Bronchial epithelial cell (primary cell): ENCODE data around the gene ANO10. TPM values are rescaled to one million over a fixed set of nuclear protein-coding genes. Genes with fewer than 3 reads are reported as not detected.
A peak's percentile ranks its signal among the peaks of the same experiment; 100 is the strongest.

ENCODE experiments used
- DNase-seq: peaks from one replicate; pipeline ENCODE4 v3.0.0-alpha.2; 2010; ENCODE audit warnings: low read depth
- FAIRE-seq: peaks from 2 replicates; lab custom pipeline; 2011; peaks lifted over from hg19 to GRCh38; lab: Jason Lieb, UNC
- H3K27me3 ChIP-seq: 2 replicates; pipeline ENCODE4 v1.5.1; 2011; ENCODE audit warnings: low read length; ENCODE audit not compliant: control insufficient read depth, insufficient read depth
- H3K36me3 ChIP-seq: 2 replicates; pipeline ENCODE4 v1.5.1; 2011; ENCODE audit warnings: low read length; ENCODE audit not compliant: control insufficient read depth, insufficient read depth
- H3K4me3 ChIP-seq: 2 replicates; pipeline ENCODE4 v1.5.1; 2011; ENCODE audit warnings: mild to moderate bottlenecking, low read depth, low read length, control low read depth
- total RNA-seq: library from RNA; depleted of rRNA; stranded (reverse); fragments of >200 nt; gene quantifications from 2 replicates; pipeline ENCODE4 v1.2.1, GENCODE V29; 2014
- TF ChIP-seq, protein P1 (sequence below): IDR thresholded peaks from 2 replicates; pipeline ENCODE4 v1.5.1; 2011; ENCODE audit warnings: mild to moderate bottlenecking, moderate library complexity, low read length, control low read depth, inconsistent platforms; ENCODE audit not compliant: insufficient read depth, severe bottlenecking

ANO10 gene
- total RNA-seq, 1 donor from 2014 or later = 25.8 TPM

DNA sequence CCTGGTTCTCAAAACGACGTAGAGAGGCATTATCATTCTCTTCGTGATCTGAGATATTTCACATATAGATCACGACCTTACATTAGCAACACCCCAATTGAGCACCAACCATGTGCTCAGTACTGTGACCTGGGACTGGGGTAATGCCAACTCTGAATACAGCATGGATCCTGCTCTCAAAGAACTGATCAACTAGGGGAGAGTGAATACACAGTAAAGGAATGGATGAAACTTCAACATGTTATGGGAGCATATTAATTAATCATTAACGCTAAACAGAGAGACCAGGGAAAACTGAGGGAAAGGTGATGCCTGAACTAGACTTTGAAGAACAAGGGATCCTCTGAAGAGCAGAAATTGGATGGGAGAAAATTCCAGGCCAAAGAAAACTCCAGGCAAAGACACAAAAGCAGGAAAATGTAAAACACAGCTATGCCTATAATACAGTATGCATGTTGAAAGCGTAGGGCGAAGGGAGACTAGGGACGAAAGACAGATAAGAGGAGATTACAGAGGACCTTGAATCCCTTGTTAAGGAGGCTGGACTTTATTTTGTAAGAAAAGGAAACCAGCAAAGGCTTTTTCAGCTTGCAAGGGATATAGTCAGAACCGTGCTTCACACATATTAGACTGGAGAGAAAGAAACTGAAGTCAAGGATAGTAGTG is 105.7 kb downstream of the ANO10 start:
- DNase-seq (no peak), FAIRE-seq (no peak)
- H3K4me3 ChIP-seq = no peak overlapping the region
- H3K36me3 ChIP-seq = no peaks in the 10 kb centered on the region
- TF ChIP-seq, protein P1, sequence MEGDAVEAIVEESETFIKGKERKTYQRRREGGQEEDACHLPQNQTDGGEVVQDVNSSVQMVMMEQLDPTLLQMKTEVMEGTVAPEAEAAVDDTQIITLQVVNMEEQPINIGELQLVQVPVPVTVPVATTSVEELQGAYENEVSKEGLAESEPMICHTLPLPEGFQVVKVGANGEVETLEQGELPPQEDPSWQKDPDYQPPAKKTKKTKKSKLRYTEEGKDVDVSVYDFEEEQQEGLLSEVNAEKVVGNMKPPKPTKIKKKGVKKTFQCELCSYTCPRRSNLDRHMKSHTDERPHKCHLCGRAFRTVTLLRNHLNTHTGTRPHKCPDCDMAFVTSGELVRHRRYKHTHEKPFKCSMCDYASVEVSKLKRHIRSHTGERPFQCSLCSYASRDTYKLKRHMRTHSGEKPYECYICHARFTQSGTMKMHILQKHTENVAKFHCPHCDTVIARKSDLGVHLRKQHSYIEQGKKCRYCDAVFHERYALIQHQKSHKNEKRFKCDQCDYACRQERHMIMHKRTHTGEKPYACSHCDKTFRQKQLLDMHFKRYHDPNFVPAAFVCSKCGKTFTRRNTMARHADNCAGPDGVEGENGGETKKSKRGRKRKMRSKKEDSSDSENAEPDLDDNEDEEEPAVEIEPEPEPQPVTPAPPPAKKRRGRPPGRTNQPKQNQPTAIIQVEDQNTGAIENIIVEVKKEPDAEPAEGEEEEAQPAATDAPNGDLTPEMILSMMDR = no peak
- H3K27me3 ChIP-seq = no peaks in the 10 kb centered on the region

DNA sequence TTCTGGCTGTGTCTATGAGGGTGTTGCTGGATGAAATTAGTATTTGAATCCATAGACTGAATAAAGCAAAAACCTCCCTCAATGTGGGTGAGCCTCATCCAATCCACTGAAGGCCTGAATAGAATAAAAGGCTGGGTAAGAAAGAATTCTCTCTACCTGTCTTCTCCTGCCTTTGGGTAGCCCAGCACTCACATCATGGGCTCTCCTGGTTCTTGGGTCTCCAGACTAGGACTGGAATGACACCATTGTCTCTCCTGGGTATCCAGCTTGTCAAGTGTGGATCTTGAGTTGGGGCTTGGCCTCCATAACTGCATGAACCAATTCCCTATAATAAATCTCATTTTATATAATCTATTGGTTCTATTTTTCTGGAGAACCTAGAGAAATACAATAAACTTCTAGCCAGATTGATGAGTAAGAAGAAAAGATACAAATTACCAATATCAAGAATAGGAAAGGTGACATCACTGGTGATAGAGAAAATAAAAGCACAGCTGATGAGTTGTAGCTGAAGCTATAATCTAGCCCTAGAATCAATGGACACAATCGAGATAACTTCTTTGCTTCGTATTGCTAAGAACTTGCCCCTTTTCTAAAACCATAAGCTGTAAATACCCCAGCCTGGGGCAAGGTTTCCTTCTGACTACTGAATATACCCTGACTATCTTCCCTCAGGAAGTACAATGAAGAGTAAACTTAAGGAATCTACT is 106.4 kb downstream of the ANO10 start:
- DNase-seq (no peak), FAIRE-seq (no peak)
- TF ChIP-seq, protein P1 = no peak
- Histone ChIP-seq H3K27me3 (no peaks in the 10 kb centered on the region), H3K36me3 (no peaks in the 10 kb centered on the region), H3K4me3 (no peak overlapping the region)

DNA sequence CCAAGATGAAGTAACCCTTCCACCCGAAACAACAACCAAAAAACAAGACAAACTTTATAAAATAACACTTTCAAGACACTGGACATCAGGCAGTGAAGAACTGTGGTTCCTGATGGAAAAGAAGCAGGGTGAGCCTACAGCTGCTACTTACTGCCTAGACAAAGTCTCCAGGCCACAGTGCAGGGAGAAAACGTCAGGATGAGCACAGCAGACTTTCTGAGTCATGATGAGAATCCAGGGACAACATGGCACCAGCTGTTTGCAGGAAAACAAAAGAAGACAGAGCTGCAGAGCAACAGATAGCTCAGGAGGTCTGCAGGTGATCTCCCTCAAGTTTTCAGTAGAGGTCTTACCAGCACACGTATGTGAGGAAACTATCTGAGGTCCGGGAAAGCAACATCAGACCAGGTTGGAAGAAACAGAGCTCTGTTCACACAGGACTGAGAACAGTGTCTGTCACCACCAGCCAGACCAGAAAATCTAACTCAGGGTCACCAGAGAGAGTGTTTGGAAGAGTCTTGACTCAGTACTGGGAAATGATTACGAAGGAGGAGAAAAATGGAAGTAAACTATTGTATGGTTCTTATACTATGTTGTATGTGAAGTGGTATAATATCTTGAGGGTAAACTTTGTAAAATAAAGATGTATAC is 108.9 kb downstream of the ANO10 start:
- TF ChIP-seq, protein P1 = no peak
- peak; percentile 7 for DNase-seq
- FAIRE-seq = no peak
- H3K4me3 ChIP-seq = no peak overlapping the region
- no peaks in the 10 kb centered on the region for H3K27me3 ChIP-seq
- H3K36me3 ChIP-seq = no peaks in the 10 kb centered on the region

DNA sequence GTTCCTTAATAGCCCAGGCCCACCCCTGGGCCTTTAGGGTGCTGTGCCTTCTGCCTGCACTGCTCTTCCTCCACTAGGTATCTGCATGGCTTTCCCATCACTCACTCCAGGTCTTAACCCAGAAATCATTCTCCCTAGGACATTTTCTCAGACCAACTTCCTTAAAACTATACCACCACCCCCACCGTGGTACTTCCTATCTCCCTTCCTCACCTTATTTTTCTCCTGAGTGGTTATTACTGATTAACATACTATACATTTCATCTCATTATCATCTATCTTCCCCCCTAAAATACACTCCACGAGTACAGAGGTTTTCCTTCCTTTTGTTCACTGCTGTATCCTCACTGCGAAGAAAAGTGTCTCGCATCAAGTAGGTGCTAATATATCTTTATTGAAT is 115.2 kb downstream of the ANO10 start:
- DNase-seq (no peak), FAIRE-seq (no peak)
- TF ChIP-seq, protein P1 = no peak
- no peaks in the 10 kb centered on the region for H3K36me3 ChIP-seq
- no peak overlapping the region for H3K4me3 ChIP-seq
- no peaks in the 10 kb centered on the region for H3K27me3 ChIP-seq

DNA sequence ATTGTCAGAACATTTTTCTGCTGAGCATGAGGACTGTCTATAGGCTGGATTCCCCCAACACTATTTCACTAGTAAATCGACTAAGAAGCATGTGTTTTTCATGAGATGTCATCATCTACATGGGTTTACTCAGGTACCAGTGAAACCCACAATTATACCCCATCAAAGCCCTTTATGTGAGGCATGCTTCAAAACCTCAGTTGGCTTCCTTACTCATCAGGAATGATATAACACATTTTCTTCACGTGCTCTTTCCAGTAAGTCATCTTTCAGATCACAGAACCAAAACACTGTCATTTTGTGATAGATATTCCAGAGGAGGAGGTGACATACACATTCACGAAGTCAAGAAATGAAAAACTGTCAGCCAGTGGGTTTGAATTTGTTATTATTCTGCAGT is 116.5 kb downstream of the ANO10 start:
- Histone ChIP-seq H3K36me3 (no peaks in the 10 kb centered on the region), H3K4me3 (no peak overlapping the region), H3K27me3 (no peaks in the 10 kb centered on the region)
- FAIRE-seq = no peak
- TF ChIP-seq, protein P1 = no peak
- DNase-seq = peak; percentile 20
